GM13977 (cell line): ENCODE data around the gene HSPBP1.

Source experiments
- DNase-seq: peaks from one replicate; pipeline ENCODE4 v3.0.0; 2012; ENCODE audit warnings: low spot score
- in situ Hi-C: fragments of 300-500 bp; cut with MboI; formaldehyde crosslinking; loops from one replicate; pipeline ENCODE4 v1.12.0; 2022; ENCODE audit warnings: low sequenced_read_pairs, low pct_unique_long_range_greater_than_20kb, mixed read lengths, inconsistent platforms; ENCODE audit not compliant: unreplicated experiment
- TF ChIP-seq, protein P1 (sequence below): IDR thresholded peaks from 2 replicates; pipeline ENCODE4 v1.5.1; 2012; ENCODE audit warnings: mild to moderate bottlenecking, control low read depth; ENCODE audit not compliant: insufficient read depth; ENCODE audit errors: extremely low read depth, missing control alignments

The HSPBP1 gene

DNA sequence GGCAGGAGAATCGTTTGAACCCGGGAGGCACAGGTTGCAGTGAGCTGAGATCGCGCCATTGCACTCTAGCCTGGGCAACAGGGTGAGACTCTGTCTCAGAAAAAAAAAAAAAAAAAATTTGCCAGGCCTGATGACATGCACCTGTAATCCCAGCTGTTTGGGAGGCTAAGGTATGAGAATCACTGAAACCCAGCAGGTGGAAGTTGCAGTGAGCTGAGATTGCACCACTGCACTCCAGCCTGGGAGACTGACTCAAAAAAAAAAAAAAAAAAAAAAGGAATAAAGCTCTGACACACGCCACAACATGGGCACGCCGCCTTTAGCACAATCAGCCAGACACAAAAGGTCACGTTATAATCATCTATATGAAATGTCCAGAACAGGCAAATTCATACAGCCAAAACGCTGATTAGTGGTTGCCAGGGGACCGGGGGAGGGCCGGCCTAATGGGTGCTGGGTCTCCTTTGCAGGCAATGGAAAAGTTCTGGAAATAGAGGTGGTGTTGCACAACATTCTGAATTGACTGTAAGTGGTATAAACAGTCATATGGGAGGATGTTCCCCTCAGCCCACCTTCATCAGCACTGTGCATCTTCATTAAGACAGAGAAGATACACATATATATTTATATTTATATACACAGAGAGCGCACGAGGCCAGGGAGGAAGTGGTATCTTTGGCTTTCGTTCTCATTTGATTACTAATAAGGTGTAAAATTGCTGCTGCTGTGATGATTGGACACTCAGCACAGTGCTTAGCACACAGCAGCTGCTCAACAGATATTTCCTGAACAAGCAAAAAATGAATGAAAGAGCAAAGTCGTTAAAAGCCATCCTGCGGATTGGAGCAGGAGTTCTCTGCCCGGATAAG is 3.8 kb downstream of the HSPBP1 start:
- in situ Hi-C loops = no loop called here
- peak; percentile 77 for DNase-seq
- TF ChIP-seq, protein P1, sequence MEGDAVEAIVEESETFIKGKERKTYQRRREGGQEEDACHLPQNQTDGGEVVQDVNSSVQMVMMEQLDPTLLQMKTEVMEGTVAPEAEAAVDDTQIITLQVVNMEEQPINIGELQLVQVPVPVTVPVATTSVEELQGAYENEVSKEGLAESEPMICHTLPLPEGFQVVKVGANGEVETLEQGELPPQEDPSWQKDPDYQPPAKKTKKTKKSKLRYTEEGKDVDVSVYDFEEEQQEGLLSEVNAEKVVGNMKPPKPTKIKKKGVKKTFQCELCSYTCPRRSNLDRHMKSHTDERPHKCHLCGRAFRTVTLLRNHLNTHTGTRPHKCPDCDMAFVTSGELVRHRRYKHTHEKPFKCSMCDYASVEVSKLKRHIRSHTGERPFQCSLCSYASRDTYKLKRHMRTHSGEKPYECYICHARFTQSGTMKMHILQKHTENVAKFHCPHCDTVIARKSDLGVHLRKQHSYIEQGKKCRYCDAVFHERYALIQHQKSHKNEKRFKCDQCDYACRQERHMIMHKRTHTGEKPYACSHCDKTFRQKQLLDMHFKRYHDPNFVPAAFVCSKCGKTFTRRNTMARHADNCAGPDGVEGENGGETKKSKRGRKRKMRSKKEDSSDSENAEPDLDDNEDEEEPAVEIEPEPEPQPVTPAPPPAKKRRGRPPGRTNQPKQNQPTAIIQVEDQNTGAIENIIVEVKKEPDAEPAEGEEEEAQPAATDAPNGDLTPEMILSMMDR = no peak

DNA sequence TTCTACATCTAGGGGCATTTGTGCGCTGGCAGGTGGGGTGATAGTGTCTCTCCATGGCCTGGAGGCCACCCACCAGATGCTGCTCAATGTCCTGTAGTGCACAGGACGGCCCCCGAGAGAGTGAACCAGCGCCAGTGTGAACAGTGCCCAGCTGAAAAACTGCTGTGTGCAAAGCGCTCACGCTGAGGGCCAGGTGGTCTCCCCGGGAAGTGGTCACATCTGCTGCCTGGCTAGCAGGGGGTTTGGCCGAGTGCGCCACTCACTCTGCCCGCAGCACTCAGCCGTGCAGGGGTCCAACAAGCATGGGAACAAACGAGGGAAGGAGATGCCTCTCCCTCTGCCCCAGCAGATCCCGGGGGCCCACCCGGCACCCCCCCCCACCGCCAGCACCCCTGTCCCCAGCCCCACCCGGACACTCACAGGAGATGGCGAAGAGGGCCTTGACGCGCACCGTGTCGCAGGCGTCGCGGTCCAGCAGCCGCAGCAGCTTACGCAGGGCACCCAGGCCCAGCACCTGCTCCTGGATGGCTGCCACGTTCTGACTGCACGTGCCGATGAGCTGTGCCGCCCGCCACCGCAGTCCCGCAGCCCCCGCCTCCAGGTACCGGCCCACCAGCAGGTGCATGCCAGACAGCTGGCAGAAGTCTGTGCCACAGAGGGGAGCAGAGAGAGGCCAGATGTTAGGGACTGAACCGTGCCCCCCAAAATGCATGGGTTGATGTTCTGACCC is 5.8 kb downstream of the HSPBP1 start:
- DNase-seq = no peak
- TF ChIP-seq, protein P1 = no peak
- in situ Hi-C loops = no loop called here

DNA sequence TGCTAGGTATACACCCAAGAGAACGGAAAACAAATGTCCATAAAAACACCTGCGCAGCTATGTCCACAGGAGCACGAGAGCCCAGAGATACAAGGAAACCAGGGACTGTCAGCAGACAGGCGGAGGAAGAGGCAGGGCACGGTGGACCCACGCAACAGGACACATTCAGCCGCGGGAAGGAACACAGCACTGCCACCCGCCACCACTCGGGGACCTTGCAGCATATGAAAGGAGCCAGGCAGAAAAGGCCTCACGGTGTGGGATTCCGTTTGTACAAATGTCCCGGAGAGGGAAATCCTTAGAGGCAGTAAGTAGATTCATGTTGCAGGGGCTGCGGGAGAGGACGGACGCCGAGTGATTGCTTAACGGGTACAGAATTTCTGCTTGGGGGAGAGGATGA is 7.8 kb downstream of the HSPBP1 start:
- TF ChIP-seq, protein P1 = no peak

DNA sequence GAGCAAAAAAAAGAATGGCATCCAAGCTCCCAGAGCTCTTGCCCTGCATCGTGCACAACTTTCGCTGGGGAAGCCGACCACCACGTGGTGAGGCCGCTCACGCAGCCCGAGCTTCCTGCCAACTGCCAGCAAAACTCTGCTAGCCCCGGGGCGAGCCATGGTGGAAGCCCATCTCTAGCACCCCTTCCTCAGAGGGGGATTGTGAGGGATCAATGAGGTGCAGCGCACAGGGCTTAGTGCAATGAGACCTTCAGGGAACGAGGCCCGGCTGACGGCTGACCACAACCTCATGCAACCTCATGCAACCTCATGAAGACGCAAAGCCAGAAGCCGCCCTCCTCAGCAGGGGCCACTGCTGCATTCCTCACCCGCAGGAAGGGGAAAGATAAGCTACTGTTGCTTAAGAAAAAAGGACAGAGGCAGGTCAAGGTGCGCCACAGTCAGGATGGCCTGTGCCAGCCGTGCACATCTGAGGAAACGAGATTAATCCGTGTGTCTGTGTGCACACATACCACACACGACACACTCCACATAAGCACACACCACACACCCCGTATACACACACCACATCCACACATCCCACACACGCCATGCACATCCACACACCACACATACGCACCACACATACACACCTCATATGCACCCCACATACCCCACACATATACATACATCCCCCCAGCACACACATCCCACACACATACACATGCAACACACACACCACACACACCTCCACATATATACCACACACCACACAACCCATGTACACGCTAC is 9.6 kb downstream of the HSPBP1 start:
- TF ChIP-seq, protein P1 = no peak
- in situ Hi-C loops = no loop called here
- no peak for DNase-seq

More for the DNA sequence above, 7.8 kb downstream of the HSPBP1 start:
- in situ Hi-C loops = no loop called here
- no peak for DNase-seq

DNA sequence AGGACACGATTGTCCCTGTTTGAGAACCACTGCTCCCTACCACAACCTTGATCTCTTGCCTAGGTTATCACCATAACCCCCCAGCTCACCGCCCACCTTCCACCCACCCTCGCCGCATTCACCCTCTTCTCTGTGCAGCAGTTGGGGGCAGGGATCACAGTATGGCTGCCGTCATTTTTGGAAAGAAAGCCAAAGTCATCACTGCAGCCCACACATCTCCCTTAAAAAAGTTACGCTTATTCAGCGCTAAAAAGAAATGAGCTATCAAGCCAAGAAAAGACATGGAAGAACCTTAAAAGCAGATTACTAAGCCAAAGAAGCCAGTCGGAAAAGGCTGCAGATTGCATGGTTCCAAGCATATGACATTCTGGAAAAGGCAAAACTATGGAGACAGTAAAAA is 10.6 kb downstream of the HSPBP1 start:
- in situ Hi-C loops = no loop called here
- TF ChIP-seq, protein P1 = no peak
- DNase-seq = no peak

DNA sequence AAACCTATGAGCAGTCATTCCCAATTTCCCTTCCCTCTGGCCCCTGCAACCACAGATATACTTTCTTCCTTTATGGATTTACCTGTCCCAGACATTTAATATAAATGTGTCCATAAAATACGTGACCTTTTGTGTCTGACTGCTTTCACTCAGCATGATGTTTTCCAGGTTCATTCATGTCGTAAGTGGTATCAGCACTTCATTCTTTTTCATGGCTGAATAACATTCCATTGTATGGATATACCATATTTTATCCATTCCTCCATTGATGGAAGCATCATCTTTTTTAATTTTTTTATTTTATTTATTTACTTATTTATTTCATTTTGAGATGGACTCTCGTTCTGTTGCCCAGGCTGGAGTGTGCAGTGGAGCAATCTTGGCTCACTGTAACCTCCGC is 13.1 kb downstream of the HSPBP1 start:
- TF ChIP-seq, protein P1 = no peak
- in situ Hi-C loops = no loop called here
- DNase-seq = no peak
